NCI-H69 (cell line): ENCODE measurements around the gene DHRS9.
A peak's percentile ranks its signal among the peaks of the same experiment; 100 is the strongest.
"Not testable (repeated sequence)": the region's sequence is repeated elsewhere in the genome, so short reads cannot be mapped to it uniquely, and the experiment has no call there.

Source experiments
- DNase-seq: peaks from one replicate; lab custom pipeline; 2025; lab: John Stamatoyannopoulos, UW

Gene DHRS9

DNA sequence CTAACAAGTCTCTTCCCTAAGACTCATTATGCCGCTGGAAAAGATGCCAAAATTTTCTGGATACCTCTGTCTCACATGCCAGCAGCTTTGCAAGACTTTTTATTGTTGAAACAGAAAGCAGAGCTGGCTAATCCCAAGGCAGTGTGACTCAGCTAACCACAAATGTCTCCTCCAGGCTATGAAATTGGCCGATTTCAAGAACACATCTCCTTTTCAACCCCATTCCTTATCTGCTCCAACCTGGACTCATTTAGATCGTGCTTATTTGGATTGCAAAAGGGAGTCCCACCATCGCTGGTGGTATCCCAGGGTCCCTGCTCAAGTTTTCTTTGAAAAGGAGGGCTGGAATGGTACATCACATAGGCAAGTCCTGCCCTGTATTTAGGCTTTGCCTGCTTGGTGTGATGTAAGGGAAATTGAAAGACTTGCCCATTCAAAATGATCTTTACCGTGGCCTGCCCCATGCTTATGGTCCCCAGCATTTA is 26.3 kb downstream of the DHRS9 start:
- no peak for DNase-seq

DNA sequence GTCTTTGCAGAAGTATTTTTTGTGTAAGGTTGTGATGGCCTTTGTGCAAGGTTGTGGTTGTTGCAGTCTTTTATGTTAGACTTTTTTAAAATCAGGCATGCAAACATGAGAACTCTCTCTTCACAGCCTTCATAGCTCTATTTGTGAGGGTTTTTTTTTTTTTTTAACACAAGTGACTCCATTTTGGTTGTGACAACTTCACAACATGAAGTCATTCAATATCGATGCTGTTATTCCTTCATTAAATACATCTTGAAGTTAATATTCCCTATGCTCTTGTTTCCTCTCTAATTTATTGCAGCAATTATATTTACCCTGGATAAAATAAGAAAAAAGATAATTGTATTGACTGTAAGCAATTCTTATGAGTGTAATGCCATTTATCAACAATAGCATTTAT is 35.5 kb downstream of the DHRS9 start:
- DNase-seq, result no peak

DNA sequence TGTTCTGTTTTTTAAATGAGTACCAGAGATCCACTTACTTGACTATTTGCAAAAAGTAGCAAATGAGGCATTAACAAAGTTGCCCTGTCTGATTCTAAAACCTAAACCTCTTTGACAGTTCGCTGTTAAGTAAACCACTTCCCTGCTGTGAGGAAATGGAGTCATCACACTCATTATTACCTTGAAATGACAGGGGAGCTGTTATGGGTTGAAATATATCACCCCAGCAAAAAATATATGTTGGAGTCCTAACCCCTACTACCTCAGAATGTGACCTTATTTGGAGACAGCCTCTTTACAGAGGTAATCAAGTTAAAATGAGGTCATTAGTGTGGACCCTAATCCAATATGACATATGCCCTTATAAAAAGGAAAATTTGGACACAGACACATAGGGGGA is 36.1 kb downstream of the DHRS9 start:
- peak; percentile 62 for DNase-seq

DNA sequence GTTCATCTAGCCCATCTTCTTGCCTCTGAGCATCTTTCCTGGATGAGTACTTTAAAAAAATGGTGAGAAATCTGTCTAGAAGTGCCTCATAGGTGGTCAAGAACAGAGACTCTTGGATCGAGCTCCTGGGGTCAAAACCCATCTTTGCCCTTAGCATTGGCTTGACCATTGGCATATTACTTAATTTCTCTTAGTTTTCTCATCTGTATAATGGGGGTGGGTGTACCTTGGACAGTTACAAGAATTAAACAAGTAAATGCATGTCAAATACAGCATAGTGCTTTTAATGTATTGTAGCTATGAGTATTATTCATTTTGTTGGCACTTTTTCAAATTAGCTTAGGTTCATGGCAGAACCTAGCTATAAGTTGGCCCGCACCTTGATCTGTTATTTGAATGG is 36.8 kb downstream of the DHRS9 start:
- DNase-seq, result no peak

DNA sequence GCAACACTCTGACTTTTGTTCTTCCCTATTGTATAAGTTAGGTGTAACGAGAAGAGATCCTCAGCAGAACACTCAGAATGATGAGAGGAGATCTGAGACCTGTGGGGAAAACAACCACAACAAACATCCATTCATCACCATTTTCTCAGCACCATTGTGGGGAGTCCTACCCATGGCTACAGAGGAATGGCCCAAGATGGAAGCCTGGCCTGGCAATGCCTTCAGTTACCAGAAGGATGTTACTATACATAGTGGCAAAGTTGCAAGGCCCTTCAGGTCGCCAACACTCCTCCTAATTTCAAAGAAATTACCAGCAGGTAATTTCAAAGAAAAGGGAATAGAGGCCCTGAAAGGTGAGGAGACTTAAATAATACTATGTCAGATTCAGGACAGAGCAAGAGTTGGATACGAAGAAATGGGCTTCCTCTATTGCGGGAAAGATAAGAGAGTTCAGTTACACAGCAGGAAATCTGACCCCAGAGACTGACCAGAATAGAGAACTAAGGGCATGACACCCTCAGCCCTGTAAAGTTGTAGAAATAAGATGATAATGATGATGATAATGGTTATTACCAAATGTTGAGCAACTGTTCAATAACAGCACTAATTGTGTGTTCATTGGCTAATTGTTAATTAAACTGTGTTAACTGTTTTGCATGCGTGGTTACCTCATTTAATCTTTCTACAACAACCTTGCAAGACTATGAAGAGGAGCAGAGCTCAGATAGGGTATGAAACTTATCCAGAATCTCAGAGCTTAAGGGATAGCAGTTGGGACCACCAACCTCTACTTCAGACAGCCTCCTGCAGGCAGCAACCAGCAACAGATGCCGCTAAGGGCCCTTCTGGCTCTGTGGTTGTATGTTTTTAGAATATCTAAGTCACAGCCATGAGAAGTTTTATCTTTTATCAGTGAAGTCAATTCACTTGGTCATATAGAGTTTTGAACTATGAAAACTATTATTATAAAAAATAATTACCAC is 37.5 kb downstream of the DHRS9 start:
- DNase-seq, result no peak

DNA sequence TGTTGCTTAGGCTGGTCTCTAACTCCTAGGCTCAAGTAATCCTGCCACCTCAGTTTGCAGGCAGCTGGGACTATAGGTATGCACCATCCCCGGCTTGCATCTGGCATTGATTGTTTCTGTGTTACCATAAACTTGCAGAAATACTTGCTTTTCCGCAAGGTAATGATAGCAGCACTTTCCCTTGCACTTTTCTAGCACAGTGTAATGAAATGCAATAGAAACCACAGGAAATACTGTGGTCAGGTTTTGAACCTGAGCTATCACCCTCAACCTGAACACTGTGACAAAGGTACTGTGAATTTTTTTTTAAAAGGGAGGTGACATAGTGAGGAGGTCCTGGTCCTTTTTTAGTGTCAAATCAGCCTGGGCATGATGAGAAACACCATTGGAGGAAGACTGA is 38.3 kb downstream of the DHRS9 start:
- no peak for DNase-seq

DNA sequence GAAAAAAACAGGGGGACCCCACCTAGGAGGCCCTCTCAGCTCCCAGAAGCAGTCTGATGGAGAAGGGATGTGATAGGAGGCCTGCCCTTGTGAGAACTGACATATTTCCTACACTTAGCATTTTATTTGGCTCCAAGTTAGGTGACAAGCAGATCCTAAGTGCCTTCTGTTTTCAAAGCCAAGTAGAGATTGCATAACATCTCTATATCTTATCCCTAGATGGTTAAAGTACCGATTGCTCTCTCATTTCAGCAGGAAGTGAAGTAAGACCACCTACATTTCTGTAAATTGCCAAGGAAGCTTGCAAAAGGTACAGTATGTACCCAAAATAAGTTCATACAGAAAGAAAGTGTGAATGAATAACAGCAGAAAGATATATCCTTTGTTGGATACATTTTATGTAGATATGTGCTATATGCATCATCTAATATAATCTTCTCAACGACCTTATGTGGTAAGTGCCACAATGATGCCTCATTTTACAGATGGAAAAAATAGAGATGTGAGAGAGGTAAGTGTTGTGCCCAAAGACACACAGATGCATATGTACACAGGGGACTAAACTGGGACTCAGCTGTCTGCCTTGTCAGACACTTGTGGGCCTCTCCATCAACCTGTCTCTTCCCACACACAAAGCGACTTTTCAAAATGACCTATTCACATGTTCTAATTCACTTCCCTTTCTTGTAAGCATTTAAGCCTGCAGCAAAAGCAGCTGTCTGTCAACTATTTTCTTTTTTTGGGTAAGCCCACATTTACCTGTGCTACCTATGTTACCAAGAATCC is 38.9 kb downstream of the DHRS9 start:
- no peak for DNase-seq

DNA sequence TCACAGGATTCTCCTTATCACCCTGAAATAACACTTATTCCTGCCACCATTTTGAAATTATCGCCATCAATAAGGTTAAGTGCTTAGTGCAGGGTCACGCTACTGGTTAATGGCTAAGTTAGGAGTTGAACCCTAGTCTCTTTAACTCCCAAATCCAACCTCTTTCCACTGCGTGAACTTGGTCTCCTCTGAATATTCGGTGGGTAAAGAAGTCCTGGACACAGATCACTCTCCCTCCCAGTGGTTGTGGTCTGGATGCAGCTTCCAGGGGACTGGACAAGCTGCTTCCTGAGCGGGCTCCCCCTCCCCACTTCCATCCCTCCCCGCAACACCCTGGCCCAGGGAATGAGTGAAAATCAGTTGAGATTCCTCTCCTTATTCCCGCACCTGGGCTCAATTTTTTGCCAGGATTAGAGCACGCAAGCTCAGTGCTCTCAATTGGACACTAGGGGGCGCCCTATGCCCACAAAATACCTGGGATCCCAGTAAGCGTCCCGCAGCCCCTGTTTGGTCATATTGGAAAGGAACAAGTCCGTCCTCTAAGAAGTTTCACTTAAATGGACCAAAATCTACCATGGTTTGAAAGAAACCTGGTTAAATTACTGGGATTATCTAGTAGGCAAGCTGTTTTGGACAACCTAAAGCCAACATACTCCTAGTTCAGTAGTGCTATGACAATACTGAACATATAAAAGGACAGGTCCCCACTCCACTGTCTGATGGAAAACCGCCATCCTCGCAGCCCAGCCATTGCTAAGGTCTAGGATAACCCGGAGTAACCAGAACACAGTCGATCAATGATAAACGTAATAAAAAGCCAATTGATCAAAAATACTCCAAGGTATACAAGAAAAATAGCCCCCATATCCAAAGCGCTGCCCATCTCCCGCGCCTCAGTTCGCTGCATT is 40.4 kb downstream of the DHRS9 start:
- DNase-seq, result peak; percentile 76

DNA sequence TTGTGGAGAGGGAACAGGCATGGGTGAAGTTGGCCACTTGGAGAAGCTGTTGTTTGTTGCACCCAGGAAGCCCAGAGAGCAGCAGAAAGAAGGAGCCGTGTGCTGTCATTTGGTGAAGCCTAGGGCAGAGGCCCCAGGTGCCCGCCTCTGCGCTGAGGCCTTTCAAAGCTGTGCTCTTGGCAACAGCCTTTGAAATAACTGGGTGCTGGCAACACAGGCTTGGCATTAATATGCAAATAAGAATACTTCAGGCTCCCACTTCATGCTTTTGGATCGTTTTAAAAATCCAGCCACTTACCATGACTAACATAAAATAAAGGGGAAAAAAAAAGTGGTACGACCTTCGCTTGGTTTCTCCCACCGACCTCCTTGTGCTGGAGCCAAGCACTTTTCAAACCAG is 41.1 kb downstream of the DHRS9 start:
- DNase-seq, result no peak

DNA sequence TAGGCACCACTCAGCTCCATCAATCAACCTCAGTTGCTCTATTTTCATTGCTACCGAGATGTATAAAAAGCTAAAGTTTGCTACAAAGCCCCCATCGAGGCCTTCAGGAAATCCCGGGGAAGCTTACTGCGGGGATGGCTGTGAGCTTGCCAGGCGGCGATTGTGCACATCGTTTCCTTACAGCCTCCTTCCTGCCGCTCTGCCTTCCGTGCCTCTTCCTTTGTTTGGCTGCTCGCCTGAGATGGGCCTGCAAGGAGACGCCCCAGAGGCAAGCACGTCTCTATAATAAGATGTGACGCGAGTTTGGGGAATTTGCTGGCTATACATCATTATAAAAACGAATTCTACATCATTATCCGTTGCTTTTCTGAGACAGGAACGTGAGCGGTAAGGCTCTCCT is 41.6 kb downstream of the DHRS9 start:
- DNase-seq, result no peak

DNA sequence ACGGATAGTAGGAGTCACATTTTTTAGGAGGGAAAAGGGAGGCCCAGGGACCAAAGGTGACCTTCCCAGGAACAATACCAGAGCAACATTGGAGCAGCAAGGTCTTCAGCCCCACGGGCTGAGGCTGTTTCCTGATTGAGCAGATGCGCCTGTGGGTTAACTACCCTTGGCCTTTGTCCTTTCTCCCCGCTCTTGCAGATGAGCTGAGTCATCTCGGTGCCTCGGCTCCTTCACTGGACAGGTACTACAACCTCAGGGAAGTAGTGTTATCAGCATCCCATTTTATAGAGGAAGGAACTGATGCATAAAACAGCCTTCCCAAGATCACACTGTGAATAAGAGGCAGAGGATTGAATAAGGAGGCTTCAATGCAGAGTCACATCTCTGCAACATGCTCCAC is 43.5 kb downstream of the DHRS9 start:
- no peak for DNase-seq

DNA sequence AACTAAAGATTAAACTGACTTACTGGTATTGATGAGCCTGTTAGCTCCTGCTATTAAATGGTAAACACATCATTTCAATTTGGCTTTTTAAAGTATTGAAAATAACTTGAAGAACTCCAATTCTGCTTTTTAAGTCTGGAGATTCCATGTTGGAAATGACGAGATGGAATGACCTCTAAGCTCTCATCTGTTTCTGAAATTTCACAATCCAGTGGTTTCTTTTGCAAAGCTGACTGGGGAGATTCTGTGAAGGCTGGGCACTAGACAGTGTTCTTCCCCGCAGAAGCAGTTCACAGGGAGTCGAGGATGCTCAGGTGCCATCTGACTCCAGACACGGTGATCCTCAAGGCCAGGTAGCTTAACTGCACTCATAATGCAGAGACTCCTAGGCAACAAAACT is 44.7 kb downstream of the DHRS9 start:
- no peak for DNase-seq

DNA sequence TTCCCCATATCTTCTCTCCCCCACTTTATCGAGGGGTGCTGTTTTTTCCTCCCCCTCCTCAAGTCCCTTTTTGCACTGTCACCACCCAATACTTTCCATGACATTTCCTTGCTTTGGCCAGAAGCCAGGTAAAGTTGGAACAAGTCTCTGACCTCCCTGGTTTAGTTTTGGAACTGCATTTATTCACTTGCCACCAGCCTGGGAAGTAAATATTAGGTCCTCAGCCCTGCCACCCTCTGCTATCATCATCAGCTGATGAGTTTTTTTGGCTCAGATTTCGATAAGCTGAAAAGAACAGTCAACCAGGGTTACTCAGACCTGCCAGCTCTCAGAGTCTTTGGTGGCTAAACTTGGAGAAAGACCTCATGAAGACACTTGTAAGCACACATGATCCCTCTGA is 47.0 kb downstream of the DHRS9 start:
- no peak for DNase-seq

DNA sequence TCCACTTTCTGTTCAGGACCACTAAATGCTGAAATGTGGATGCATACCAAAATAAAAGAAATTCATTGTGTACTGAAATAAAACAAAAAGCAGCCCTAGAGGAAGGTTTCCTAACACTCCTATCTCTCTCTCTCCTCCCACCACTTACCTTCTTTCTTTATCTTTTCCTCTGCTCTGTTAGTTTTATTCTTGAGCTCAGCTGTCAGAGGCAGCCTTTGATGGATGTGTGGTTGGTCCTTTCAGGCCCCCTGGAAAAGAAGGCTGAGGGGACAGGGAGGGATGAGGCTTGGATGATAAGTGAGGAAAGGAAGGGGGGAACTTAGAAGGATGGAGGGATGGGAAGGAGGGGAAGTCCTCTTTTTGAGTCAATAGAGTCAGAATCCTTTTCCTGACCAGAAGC is 47.6 kb downstream of the DHRS9 start:
- DNase-seq, result no peak

DNA sequence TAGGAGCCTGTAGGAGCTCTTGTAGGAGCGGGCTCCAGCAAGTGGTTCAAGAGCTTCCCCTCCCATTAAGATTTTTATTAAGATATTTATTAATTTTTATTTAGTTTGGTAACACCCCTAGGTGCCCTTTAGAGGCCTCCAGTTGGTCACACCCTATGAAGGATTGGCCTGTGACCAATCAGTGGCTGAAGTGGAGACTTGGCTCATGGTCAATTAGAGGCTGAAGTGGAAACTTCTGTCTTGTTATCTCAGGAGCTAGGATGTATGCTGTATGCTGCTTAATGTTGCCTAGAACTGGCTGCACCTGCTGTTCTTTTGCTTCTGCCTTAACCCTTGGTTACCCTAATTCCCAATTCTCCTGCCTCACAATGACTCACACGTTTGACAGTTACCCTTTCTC is 48.7 kb downstream of the DHRS9 start:
- DNase-seq, result no peak

DNA sequence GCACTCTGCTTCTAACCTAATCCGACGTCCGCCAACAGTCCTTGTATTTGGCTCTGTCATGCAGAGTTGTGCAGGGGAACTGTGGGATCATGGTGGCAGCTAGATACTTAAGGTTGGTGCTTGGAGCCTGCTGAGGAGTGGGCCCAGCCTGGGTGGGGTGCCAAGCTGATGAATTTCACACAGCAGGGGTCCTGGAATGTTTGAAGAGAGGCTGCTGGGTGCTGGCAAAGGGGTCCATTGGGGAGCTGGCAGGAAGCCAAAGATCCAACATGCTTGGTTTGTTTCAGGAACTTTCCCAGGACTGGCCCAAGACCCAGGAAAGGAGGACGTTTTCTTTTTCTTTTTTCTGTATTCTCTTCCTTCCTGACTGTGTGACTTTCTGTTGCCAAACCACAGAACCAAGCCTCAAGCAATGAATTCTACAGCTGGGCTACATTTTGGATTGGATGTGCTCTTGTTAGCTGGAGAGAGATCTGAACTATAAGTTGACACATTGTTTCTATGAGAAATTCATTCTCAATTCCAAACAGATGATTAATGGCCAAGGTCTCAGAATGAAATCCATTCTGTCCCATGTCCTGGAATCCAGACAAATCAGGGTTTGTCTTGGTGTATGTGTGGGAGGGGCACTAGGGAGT is 49.9 kb downstream of the DHRS9 start:
- no peak for DNase-seq

DNA sequence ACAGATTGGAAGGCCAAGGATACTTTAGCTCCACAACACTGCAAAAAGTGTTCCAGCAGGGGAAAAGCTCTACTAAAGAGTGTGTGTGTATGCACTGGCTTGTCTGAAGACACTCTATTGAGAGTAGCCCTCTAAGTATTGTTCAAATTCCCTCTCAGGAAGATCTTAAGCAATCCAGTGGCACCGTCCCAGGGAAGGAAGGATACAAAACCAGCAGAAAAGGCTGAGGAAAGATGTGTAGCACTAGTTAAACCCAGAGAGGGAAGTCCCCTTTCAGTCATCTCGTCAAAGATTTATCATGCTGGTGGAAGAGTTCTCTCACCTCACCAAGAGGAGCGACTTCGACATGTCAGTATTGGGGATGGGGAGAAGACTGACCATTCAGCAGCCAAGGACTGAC is 50.5 kb downstream of the DHRS9 start:
- no peak for DNase-seq

DNA sequence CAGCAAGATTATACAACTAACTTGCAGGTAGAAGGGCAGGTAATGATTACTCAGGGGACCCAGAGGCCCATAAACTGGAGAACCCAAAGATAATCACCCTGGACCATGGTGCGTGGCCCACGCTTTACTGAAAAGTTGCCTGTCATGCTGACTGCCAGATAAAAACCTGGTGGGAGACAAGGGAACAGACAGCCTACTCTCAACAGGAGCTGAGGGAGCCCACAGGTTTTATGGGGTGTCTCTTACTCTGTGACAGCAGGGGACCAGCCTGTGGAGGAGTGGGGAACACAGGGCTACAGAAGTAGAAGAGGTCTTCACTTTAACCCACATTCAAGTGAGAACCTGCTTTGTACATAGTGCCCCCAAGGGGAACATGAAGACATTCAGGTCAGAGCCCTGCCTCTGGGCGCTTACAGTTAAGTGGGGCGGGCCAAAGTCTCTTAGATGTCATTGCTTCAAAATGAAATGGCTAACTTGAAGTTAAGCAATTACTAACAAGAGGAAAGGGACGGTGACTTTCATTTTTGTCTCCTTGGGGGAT is 60.4 kb downstream of the DHRS9 start:
- no peak for DNase-seq

DNA sequence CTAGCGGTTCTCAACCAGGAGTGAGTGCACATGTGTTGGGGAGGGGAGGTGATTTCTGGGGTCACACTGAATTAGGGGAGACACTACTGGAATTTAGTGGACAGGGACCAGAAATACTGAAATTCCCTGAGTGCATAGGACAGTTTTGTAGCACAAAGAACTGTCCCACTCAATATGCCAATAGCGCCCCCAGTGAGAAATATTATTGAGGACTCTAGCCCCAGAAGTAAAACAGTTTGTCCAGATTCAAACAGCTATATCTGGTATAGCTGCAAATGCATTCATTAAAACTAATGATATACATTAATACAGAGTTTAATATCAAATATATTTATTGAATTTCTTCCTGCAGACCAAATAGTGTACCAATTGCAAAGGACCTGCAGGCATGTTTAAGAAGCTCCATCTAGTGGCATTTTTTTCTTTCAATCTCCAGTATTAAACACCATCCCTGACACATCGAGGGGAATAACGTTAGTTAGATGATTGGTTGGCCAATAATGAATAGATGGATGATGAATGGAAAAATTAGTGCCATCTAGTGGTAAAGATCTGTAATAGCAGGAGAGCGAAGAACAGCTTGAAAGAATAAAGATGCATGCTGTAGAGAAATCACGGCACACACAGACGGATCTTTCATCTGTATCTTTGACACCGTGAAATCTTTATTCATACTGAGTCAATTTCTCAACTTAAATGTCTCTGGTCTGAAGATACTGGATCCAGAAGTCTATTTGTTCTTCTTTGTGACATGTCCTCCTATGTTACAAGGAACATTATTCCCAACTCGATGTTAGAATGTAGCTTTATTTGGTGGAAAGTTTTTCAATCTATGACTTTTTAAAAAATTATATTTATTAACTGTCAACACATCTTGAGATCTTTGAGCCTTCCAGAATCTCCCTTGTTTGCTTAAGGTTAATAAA is 62.5 kb downstream of the DHRS9 start:
- DNase-seq, result peak; percentile 49

DNA sequence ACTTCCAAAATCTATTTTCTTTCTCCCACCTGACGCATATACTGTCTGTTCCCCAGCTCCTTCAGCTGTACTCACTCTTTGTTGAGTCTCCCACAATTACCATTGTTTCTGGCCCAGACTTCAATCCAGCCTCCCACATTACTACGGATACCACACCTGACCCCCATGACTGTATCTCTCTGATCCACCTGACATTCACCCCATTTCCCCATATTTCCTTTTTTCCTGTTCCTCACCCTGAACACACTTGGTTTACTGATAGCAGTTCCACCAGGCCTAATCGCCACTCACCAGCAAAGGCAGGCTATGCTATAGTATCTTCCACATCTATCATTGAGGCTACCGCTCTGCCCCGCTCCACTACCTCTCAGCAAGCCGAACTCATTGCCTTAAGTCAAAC is 64.9 kb downstream of the DHRS9 start:
- DNase-seq, result not testable (repeated sequence)
